T-cell (primary cell): Measurements from ENCODE around the gene PARD3. TPM values are rescaled to one million over a fixed set of nuclear protein-coding genes. Genes with fewer than 3 reads are reported as not detected.
"Not testable (repeated sequence)": the region's sequence is repeated elsewhere in the genome, so short reads cannot be mapped to it uniquely, and the experiment has no call there.

Experiments used
- ATAC-seq, 4 experiments: fragments of 200-7000 bp in 3 of 4; fragments of 150-1000 bp in 1 of 4; cut with Tn5 transposase; replicated peaks in 1 of 4; 1 replicate in 3 of 4; 2 replicates in 1 of 4; pipeline ENCODE4 v1.10.0; 2021; ENCODE audit warnings: moderate library complexity in 3 of 4, mild to moderate bottlenecking in 2 of 4, moderate number of reproducible peaks in 1 of 4
- CTCF ChIA-PET, 2 donors: fragments of 300-600 bp; sonication (Branson Sonifier 250); formaldehyde crosslinking; loops; one replicate each; lab custom pipeline; 2022; ENCODE audit warnings: antibody characterized with exemption in 2 of 2; lab: Charles Lee
- POLR2A ChIA-PET, 2 donors: fragments of 300-600 bp; sonication (Branson Sonifier 250); formaldehyde crosslinking; loops; one replicate each; lab custom pipeline; 2022; ENCODE audit warnings: antibody characterized with exemption in 2 of 2; lab: Charles Lee
- DNase-seq, 35 experiments: peaks; one replicate each; pipeline versions ENCODE4 v3.0.0 to v3.0.0-alpha.2; 2013 to 2023
- H3K27ac ChIP-seq: one replicate; pipeline ENCODE4 v1.5.1; 2013; ENCODE audit warnings: low read length
- H3K27me3 ChIP-seq, 2 experiments: replicated peaks in 1 of 2; 1 replicate in 1 of 2; 2 replicates in 1 of 2; pipeline versions ENCODE4 v1.6.1 to v1.7.0; 2013; ENCODE audit warnings: low read length in 1 of 2, mixed read lengths in 1 of 2; ENCODE audit not compliant: control insufficient read depth in 2 of 2, insufficient read depth in 2 of 2; ENCODE audit errors: extremely low read depth in 1 of 2
- H3K36me3 ChIP-seq, 2 donors: 1 replicate in 1 of 2; 2 replicates in 1 of 2; pipeline versions ENCODE4 v1.6.1 to v1.7.0; 2013; ENCODE audit warnings: low read length in 1 of 2; ENCODE audit not compliant: control insufficient read depth in 2 of 2, insufficient read depth in 1 of 2; ENCODE audit errors: extremely low read depth in 1 of 2
- H3K4me1 ChIP-seq, 2 experiments: 1 replicate in 1 of 2; 2 replicates in 1 of 2; pipeline versions ENCODE4 v1.6.1 to v1.7.0; 2013; ENCODE audit warnings: low read length in 2 of 2, mixed read lengths in 1 of 2; ENCODE audit not compliant: insufficient read depth in 2 of 2, control insufficient read depth in 1 of 2; ENCODE audit errors: extremely low read depth in 1 of 2
- H3K4me3 ChIP-seq, 2 donors: 1 replicate in 1 of 2; 2 replicates in 1 of 2; pipeline versions ENCODE4 v1.5.1 to v1.7.0; 2013; ENCODE audit warnings: mild to moderate bottlenecking in 2 of 2, low read length in 1 of 2, moderate library complexity in 1 of 2; ENCODE audit not compliant: control insufficient read depth in 1 of 2; ENCODE audit errors: extremely low read depth in 1 of 2
- H3K9me3 ChIP-seq: 2 replicates; pipeline ENCODE4 v1.7.0; 2013
- H3K27ac Mint-ChIP-seq, 2 donors: one replicate each; pipeline ENCODE4 v1.8.0; 2020 to 2021; ENCODE audit warnings: mild to moderate bottlenecking in 2 of 2, mixed read lengths in 2 of 2
- H3K27me3 Mint-ChIP-seq, 2 donors: one replicate each; pipeline ENCODE4 v1.8.0; 2021 to 2022; ENCODE audit warnings: mixed read lengths in 2 of 2
- H3K36me3 Mint-ChIP-seq: one replicate; pipeline ENCODE4 v1.8.0; 2021; ENCODE audit warnings: mixed read lengths
- H3K4me1 Mint-ChIP-seq, 3 donors: one replicate each; pipeline ENCODE4 v1.8.0; 2020 to 2022; ENCODE audit warnings: mixed read lengths in 3 of 3, mild to moderate bottlenecking in 1 of 3
- H3K4me3 Mint-ChIP-seq, 3 donors: one replicate each; pipeline ENCODE4 v1.8.0; 2020 to 2022; ENCODE audit warnings: mild to moderate bottlenecking in 3 of 3, mixed read lengths in 3 of 3, moderate library complexity in 3 of 3
- H3K9me3 Mint-ChIP-seq, 3 donors: one replicate each; pipeline ENCODE4 v1.8.0; 2020 to 2022; ENCODE audit warnings: mixed read lengths in 3 of 3
- WGBS: methylation state at CpG from one replicate; pipeline ENCODE4 v1.1.5; 2013; ENCODE audit warnings: missing lambda C conversion rate; ENCODE audit not compliant: insufficient coverage; 5-methylcytosine and 5-hydroxymethylcytosine counted together
- total RNA-seq, 35 experiments: library from RNA in 6 of 35; stranded (reverse) in 6 of 35; fragments of 120-200 nt in 1 of 35; gene quantifications; one replicate each; pipeline versions ENCODE4 v1.2.1 to v1.2.4 and lab custom pipeline; 2013 to 2026

PARD3 gene
- total RNA-seq, 5 donors from 2014 or later (not counting 1 experiment from before 2014, with no cell fraction given) = 0.36 to 0.92 (median 0.65) TPM

GRCh38 chr10:34396663-34397062 is 418.4 kb downstream of the PARD3 start:
- no peak overlapping the region for H3K27ac Mint-ChIP-seq
- ATAC-seq = no peak
- no peaks in the 10 kb centered on the region for H3K36me3 Mint-ChIP-seq
- H3K27me3 Mint-ChIP-seq = no peaks in the 10 kb centered on the region
- H3K4me1 Mint-ChIP-seq = no peaks in the 10 kb centered on the region
- Histone ChIP-seq H3K27ac (no peak overlapping the region), H3K36me3 (no peaks in the 10 kb centered on the region), H3K4me1 (no peaks in the 10 kb centered on the region), H3K9me3 (no peaks in the 10 kb centered on the region), H3K4me3 (no peak overlapping the region), H3K27me3 (no peaks in the 10 kb centered on the region)
- no peak overlapping the region for H3K4me3 Mint-ChIP-seq
- POLR2A ChIA-PET = no interaction called here
- WGBS = no CpG with 5 or more reads among the region's 2 CpGs
- no peaks in the 10 kb centered on the region for H3K9me3 Mint-ChIP-seq
- no peak for DNase-seq
- CTCF ChIA-PET = no interaction called here

DNA sequence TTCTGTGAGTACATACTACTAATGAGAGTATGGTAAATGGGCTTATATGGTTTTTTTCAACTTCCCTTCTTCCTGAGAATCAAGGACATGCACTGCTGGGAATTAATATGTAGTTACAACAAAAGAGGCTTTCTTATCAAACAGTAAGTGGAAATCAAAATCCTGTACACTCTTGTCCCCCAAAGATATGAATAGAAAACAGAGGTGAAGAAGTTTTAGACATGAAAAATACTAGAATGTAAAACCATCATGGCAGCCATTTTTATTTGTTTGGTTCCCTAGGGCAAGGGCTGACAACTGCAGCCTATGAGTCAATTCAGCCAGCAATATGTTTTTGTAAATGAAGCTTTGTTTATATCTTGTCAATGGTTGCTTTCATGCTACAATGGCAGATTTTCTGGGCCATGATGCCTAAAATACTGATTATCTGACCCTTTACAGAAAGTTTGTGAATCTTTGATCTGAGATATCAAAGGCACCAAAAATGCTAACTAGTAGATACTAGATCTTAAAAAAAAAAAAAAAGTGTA is 422.4 kb downstream of the PARD3 start:
- ChIA-PET CTCF (no interaction called here), POLR2A (no interaction called here)
- Histone ChIP-seq H3K27me3 (no peaks in the 10 kb centered on the region), H3K27ac (no peak overlapping the region), H3K4me1 (no peaks in the 10 kb centered on the region), H3K36me3 (no peaks in the 10 kb centered on the region), H3K9me3 (no peaks in the 10 kb centered on the region), H3K4me3 (no peak overlapping the region)
- no peak overlapping the region for H3K27ac Mint-ChIP-seq
- H3K4me3 Mint-ChIP-seq = no peak overlapping the region
- DNase-seq = no peak
- no peaks in the 10 kb centered on the region for H3K27me3 Mint-ChIP-seq
- no peaks in the 10 kb centered on the region for H3K9me3 Mint-ChIP-seq
- ATAC-seq = no peak
- H3K4me1 Mint-ChIP-seq = no peaks in the 10 kb centered on the region
- H3K36me3 Mint-ChIP-seq = no peaks in the 10 kb centered on the region

GRCh38 chr10:34391168-34391567 is 423.9 kb downstream of the PARD3 start:
- H3K9me3 Mint-ChIP-seq, CTCF ChIA-PET, H3K27me3 ChIP-seq, H3K4me1 ChIP-seq, ATAC-seq, H3K4me1 Mint-ChIP-seq, H3K27me3 Mint-ChIP-seq, H3K36me3 Mint-ChIP-seq, H3K27ac Mint-ChIP-seq, H3K9me3 ChIP-seq, H3K4me3 ChIP-seq, POLR2A ChIA-PET, H3K4me3 Mint-ChIP-seq, H3K27ac ChIP-seq, H3K36me3 ChIP-seq, DNase-seq: not testable (repeated sequence)
- WGBS = no CpG with 5 or more reads among the region's 3 CpGs

- Histone ChIP-seq H3K27ac (no peak overlapping the region), H3K4me1 (no peaks in the 10 kb centered on the region), H3K36me3 (no peaks in the 10 kb centered on the region), H3K4me3 (no peak overlapping the region), H3K27me3 (no peaks in the 10 kb centered on the region), H3K9me3 (no peaks in the 10 kb centered on the region)
- ChIA-PET POLR2A (no interaction called here), CTCF (no interaction called here)
- Mint-ChIP-seq H3K36me3 (no peaks in the 10 kb centered on the region), H3K4me3 (no peak overlapping the region), H3K9me3 (no peaks in the 10 kb centered on the region), H3K27me3 (no peaks in the 10 kb centered on the region), H3K27ac (no peak overlapping the region), H3K4me1 (no peaks in the 10 kb centered on the region)
- no peak for DNase-seq
- ATAC-seq = no peak
- no CpG with 5 or more reads among the region's 3 CpGs for WGBS
Observed at GRCh38 chr10:34389801-34390200, 425.3 kb downstream of the PARD3 start.

GRCh38 chr10:34386921-34387320 is 428.2 kb downstream of the PARD3 start:
- peaks cover 0 to 2% of the 10 kb centered on the region in 2 donors for H3K27me3 Mint-ChIP-seq
- H3K36me3 ChIP-seq = no peaks in the 10 kb centered on the region
- CTCF ChIA-PET = no interaction called here
- H3K4me1 Mint-ChIP-seq = no peaks in the 10 kb centered on the region
- H3K27me3 ChIP-seq = no peaks in the 10 kb centered on the region
- H3K4me1 ChIP-seq = no peaks in the 10 kb centered on the region
- no peaks in the 10 kb centered on the region for H3K9me3 Mint-ChIP-seq
- no peak for ATAC-seq
- H3K36me3 Mint-ChIP-seq = no peaks in the 10 kb centered on the region
- no peak overlapping the region for H3K27ac Mint-ChIP-seq
- H3K4me3 Mint-ChIP-seq = no peak overlapping the region
- H3K4me3 ChIP-seq = no peak overlapping the region
- no peak for DNase-seq
- POLR2A ChIA-PET = no interaction called here
- no peaks in the 10 kb centered on the region for H3K9me3 ChIP-seq
- no CpG with 5 or more reads among the region's 3 CpGs for WGBS
- H3K27ac ChIP-seq = no peak overlapping the region

DNA sequence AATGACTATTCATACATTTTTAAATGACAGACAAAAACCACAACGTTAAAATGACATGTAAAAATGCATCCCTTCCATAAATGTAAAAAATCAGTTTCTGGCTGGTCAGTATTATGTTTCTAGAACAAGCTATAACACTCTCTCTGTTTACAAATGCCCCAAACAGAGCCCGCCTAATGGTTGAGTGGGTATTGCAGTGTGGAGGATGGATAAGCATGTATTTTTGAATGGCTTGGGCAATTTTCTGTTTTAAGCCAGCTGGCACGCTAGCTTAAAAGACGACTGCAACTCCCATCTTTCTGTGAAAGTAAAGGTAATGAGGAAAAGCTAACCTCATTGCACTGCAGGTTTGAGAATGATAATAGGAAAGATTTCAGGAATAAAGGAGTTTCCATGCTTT is 430.7 kb downstream of the PARD3 start:
- Mint-ChIP-seq H3K27ac (no peak overlapping the region), H3K4me1 (no peaks in the 10 kb centered on the region), H3K9me3 (no peaks in the 10 kb centered on the region), H3K4me3 (no peak overlapping the region), H3K36me3 (no peaks in the 10 kb centered on the region), H3K27me3 (peaks cover 0 to 2% of the 10 kb centered on the region in 2 donors)
- WGBS = 100% methylated on average over 2 of the region's 4 CpGs
- ATAC-seq = no peak
- no peak overlapping the region for H3K27ac ChIP-seq
- H3K4me1 ChIP-seq = no peaks in the 10 kb centered on the region
- H3K27me3 ChIP-seq = no peaks in the 10 kb centered on the region
- no peaks in the 10 kb centered on the region for H3K36me3 ChIP-seq
- H3K9me3 ChIP-seq = no peaks in the 10 kb centered on the region
- POLR2A ChIA-PET = interaction anchor here in 1 of 2 donors (0.5 kb wide), 1 partner anchor 37 kb away, joined by 3 read pairs; no protein-coding TSS in a partner anchor
- CTCF ChIA-PET = no interaction called here
- no peak for DNase-seq
- no peak overlapping the region for H3K4me3 ChIP-seq

GRCh38 chr10:34382626-34383025 is 432.5 kb downstream of the PARD3 start:
- H3K27me3 ChIP-seq = no peaks in the 10 kb centered on the region
- POLR2A ChIA-PET = no interaction called here
- no peak for DNase-seq
- no peaks in the 10 kb centered on the region for H3K36me3 Mint-ChIP-seq
- H3K27ac ChIP-seq = no peak overlapping the region
- ATAC-seq = no peak
- WGBS = 80% methylated on average over 8 of the region's 10 CpGs
- no peaks in the 10 kb centered on the region for H3K36me3 ChIP-seq
- H3K4me1 ChIP-seq = no peaks in the 10 kb centered on the region
- CTCF ChIA-PET = interaction anchor here in 1 of 2 donors (1.2 kb wide), 1 partner anchor 11 kb away, joined by 8 read pairs; no protein-coding TSS in a partner anchor
- no peaks in the 10 kb centered on the region for H3K9me3 Mint-ChIP-seq
- H3K4me3 Mint-ChIP-seq = no peak overlapping the region
- H3K9me3 ChIP-seq = no peaks in the 10 kb centered on the region
- no peaks in the 10 kb centered on the region for H3K4me1 Mint-ChIP-seq
- no peak overlapping the region for H3K27ac Mint-ChIP-seq
- H3K27me3 Mint-ChIP-seq = peaks cover 0 to 2% of the 10 kb centered on the region in 2 donors
- no peak overlapping the region for H3K4me3 ChIP-seq
